NCI-H446 treated with DMSO at 0.1 percent for 48 hours (cell line): ENCODE data around the gene FBXO17.
"Not testable (repeated sequence)": the region's sequence is repeated elsewhere in the genome, so short reads cannot be mapped to it uniquely, and the experiment has no call there.

Experiments used
- DNase-seq: peaks from one replicate; lab custom pipeline; 2025; lab: John Stamatoyannopoulos, UW

FBXO17 gene

GRCh38 chr19:38975214-38975860 lies at the start of gene FBXO17:
Gene FBXO17, minus strand, starts transcription at chr19:38975742. Its CDS starts 25,423 bp downstream, at chr19:38950319.
- no peak for DNase-seq

GRCh38 chr19:39024875-39025641 lies 49.5 kb upstream of the FBXO17 start:
- no peak for DNase-seq

- no peak for DNase-seq
Measured at GRCh38 chr19:39021063-39021462, 45.5 kb upstream of the FBXO17 start.

GRCh38 chr19:39017646-39018045 lies 42.1 kb upstream of the FBXO17 start:
- no peak for DNase-seq

- DNase-seq: no peak
Measured at GRCh38 chr19:39017026-39017425, 41.5 kb upstream of the FBXO17 start.

GRCh38 chr19:39014037-39014436 lies 38.5 kb upstream of the FBXO17 start:
- no peak for DNase-seq

- DNase-seq: no peak
Measured at GRCh38 chr19:39009001-39009400, 33.5 kb upstream of the FBXO17 start.

GRCh38 chr19:39008137-39008536 lies 32.6 kb upstream of the FBXO17 start:
- no peak for DNase-seq

- DNase-seq: no peak
Measured at GRCh38 chr19:39007096-39007495, 31.6 kb upstream of the FBXO17 start.

GRCh38 chr19:39004403-39004802 lies 28.9 kb upstream of the FBXO17 start:
- DNase-seq: no peak

GRCh38 chr19:39003796-39004195 lies 28.3 kb upstream of the FBXO17 start:
- no peak for DNase-seq

- no peak for DNase-seq
Measured at GRCh38 chr19:39003188-39003587, 27.6 kb upstream of the FBXO17 start.

- DNase-seq: no peak
Measured at GRCh38 chr19:39001041-39001440, 25.5 kb upstream of the FBXO17 start.

- DNase-seq: not testable (repeated sequence)
Measured at GRCh38 chr19:38997576-38997975, 22.0 kb upstream of the FBXO17 start.

- DNase-seq: no peak
Measured at GRCh38 chr19:38993271-38993670, 17.7 kb upstream of the FBXO17 start.

GRCh38 chr19:38990949-38991697 lies 15.6 kb upstream of the FBXO17 start:
- DNase-seq: no peak

GRCh38 chr19:38989614-38990013 lies 14.1 kb upstream of the FBXO17 start:
- DNase-seq: not testable (repeated sequence)

- DNase-seq: no peak
Measured at GRCh38 chr19:38989066-38989605, 13.6 kb upstream of the FBXO17 start.

- DNase-seq: not testable (repeated sequence)
Measured at GRCh38 chr19:38988627-38989026, 13.1 kb upstream of the FBXO17 start.

- DNase-seq: not testable (repeated sequence)
Measured at GRCh38 chr19:38987745-38988144, 12.2 kb upstream of the FBXO17 start.

GRCh38 chr19:38985262-38985661 lies 9.7 kb upstream of the FBXO17 start:
- no peak for DNase-seq

GRCh38 chr19:38980583-38981374 lies 5.2 kb upstream of the FBXO17 start:
- no peak for DNase-seq
